Body of pancreas (tissue), 4 donors: ENCODE data around the gene SCN1B.

Experiments
- POLR2A ChIP-seq, 3 donors: fragments of 450-650 bp; IDR thresholded peaks; one replicate each; pipeline ENCODE4 v1.6.1; 2016; ENCODE audit warnings: antibody characterized with exemption in 3 of 3, mild to moderate bottlenecking in 2 of 3
- TF ChIP-seq, protein P1 (sequence below), 7 experiments: fragments of 450-650 bp in 4 of 7; fragments of 200-600 bp in 3 of 7; sonication (generic) in 3 of 7; IDR thresholded peaks; one replicate each; pipeline ENCODE4 v1.5.1; 2016 to 2019; ENCODE audit warnings: antibody characterized with exemption in 7 of 7

DNA sequence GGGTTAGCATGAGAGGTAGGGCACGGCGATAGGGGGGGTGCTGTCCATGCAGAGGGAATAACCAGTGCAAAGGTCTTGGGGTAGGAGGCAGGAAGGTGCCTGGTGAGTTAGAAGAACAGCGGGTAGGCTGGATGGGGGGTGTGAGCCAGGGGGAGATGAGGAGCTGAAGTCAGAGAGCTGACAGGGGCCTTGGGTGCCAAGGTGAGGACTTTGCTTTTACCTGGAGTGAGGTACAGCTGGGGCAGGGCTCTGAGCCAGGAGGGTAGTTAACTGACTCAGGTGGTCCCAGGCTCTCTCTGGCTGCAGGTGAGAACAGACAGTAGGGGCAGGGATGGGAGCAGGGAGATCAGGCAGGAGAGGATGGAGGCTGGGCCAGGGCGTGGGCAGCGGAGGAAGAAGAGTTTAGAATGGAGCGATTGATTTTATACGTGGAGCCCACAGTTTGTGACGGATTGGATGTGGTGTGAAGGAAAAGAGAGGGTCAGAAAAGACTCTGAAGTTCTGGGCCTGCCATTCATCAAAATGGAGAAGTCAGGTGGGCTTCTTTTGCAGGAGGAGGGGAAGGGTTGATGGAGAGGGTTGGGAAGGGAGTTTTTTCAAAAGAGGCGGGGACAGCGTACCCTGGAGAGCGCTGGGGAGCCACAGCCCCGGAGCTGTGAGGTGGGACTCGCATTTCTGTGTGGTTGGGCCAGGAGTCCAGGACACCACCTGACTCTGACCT lies 31.3 kb upstream of the SCN1B start:
- TF ChIP-seq POLR2A (IDR thresholded peaks at IDR 0.05) = no peak
- TF ChIP-seq, protein P1, sequence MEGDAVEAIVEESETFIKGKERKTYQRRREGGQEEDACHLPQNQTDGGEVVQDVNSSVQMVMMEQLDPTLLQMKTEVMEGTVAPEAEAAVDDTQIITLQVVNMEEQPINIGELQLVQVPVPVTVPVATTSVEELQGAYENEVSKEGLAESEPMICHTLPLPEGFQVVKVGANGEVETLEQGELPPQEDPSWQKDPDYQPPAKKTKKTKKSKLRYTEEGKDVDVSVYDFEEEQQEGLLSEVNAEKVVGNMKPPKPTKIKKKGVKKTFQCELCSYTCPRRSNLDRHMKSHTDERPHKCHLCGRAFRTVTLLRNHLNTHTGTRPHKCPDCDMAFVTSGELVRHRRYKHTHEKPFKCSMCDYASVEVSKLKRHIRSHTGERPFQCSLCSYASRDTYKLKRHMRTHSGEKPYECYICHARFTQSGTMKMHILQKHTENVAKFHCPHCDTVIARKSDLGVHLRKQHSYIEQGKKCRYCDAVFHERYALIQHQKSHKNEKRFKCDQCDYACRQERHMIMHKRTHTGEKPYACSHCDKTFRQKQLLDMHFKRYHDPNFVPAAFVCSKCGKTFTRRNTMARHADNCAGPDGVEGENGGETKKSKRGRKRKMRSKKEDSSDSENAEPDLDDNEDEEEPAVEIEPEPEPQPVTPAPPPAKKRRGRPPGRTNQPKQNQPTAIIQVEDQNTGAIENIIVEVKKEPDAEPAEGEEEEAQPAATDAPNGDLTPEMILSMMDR (IDR thresholded peaks at IDR 0.05) = no peak
